Measurements from ENCODE around the gene FAM177A1. TPM values are rescaled to one million over a fixed set of nuclear protein-coding genes. Genes with fewer than 3 reads are reported as not detected.
"Not testable (repeated sequence)": the region's sequence is repeated elsewhere in the genome, so short reads cannot be mapped to it uniquely, and the experiment has no call there.

The FAM177A1 gene, protein sequence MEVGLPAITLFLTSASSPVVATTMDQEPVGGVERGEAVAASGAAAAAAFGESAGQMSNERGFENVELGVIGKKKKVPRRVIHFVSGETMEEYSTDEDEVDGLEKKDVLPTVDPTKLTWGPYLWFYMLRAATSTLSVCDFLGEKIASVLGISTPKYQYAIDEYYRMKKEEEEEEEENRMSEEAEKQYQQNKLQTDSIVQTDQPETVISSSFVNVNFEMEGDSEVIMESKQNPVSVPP
- total RNA-seq, result 48.7 TPM

DNA sequence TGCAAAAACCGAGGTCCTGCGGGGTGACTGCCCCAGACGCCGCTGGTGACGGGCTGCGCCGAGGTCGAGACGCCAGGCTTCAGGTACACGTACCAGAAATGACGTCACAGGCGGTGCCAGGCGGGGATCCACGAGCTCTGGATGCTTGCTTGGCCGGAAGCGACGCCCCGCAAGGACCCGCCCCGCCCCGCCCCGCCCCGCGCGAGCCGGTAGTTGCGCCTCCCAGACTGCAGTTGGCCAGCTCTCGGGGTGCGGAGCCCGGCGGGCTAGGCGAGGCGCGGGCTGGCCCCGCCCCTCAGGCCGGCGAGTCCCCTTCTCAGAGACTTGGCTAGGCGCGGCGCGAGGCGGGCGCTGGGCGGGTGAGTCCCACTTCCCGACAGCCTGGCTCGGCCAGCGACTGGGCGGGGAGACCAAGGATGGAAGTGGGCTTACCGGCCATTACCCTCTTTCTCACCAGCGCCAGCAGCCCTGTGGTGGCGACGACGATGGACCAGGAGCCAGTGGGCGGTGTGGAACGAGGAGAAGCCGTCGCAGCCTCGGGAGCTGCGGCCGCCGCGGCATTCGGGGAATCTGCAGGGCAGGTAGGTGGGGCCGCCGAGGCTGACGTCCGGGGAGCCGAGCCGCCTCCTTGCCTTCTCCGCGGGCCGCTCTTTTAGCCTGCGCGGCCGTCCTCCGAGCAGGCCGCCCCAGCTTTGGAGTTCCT lies at the start of gene FAM177A1:
Gene FAM177A1, plus strand, starts transcription at position 225 of the 703 bp plus-strand sequence. Its CDS starts 192 bp downstream, at position 417.
- Histone ChIP-seq H3K4me1 (ENCODE audit: insufficient read depth, low read length) (peaks cover 13% of the 10 kb centered on the region), H3K4me3 (ENCODE audit: low read length) (peak within 1 kb of the TSS; percentile 81), H3K27me3 (ENCODE audit: insufficient read depth, low read length) (no peaks in the 10 kb centered on the region), H3K9me3 (ENCODE audit: low read depth, low read length) (no peaks in the 10 kb centered on the region)

DNA sequence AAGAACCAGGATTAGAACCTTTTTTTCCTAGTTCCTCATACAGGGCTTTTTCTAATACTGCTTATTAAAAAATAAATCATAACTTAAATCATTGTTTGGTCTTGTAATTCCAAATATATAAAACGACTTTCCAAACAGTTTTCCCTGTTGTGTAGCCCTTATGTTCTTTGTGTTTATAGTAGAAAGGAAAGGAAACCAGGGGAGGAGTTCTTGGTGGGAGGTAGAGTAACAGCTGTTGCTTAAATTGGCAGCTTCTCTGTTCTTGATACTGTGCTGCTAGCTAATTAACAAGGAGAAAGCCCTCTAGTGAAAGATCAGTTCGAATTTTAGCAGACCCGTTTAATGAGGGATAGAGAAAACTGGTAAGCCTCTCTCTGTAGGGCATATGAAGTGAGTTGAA lies 48.3 kb upstream of the FAM177A1 start:
- no peak overlapping the region for H3K4me3 ChIP-seq (ENCODE audit: low read length)
- H3K9me3 ChIP-seq (ENCODE audit: low read depth, low read length), result no peaks in the 10 kb centered on the region
- H3K27me3 ChIP-seq (ENCODE audit: insufficient read depth, low read length), result no peaks in the 10 kb centered on the region
- no peaks in the 10 kb centered on the region for H3K4me1 ChIP-seq (ENCODE audit: insufficient read depth, low read length)

DNA sequence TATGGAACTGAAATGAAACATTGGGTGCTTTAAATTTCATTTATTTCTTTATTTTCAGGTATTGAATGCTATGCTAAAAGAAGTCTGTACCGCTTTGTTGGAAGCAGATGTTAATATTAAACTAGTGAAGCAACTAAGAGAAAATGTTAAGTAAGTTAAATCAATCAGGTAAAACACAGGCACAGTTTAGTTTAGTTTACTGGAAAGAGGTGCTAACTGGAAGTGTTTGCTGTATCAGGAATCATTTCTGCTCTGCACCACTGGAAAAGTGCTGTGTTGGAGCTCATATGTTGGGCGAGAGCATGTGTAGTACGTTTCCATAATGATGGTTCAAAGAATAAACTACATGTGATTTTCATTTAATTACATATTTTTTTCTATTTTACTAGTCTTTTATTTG lies 46.6 kb upstream of the FAM177A1 start:
- Histone ChIP-seq H3K4me1 (ENCODE audit: insufficient read depth, low read length) (no peaks in the 10 kb centered on the region), H3K27me3 (ENCODE audit: insufficient read depth, low read length) (no peaks in the 10 kb centered on the region), H3K4me3 (ENCODE audit: low read length) (no peak overlapping the region), H3K9me3 (ENCODE audit: low read depth, low read length) (no peaks in the 10 kb centered on the region)

DNA sequence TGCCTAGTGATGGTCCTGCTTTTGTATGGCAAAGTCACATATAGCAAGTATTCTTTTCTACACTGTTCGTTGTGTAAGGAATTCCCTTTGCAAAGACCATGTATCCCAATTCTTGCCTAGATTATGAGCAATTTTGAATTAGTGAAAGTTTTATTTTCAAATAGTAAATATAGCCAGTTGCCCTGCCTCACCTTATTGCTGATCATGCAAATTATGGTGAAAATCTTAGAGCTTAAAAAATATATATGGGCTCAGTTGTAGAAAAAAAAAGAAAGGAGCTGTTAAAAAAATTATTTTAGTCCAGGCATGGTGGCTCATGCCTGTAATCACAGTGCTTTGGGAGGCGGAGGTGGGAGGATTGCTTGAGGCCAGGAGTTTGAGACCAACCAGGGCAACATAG lies 44.5 kb upstream of the FAM177A1 start:
- no peaks in the 10 kb centered on the region for H3K27me3 ChIP-seq (ENCODE audit: insufficient read depth, low read length)
- no peak overlapping the region for H3K4me3 ChIP-seq (ENCODE audit: low read length)
- H3K4me1 ChIP-seq (ENCODE audit: insufficient read depth, low read length), result no peaks in the 10 kb centered on the region

DNA sequence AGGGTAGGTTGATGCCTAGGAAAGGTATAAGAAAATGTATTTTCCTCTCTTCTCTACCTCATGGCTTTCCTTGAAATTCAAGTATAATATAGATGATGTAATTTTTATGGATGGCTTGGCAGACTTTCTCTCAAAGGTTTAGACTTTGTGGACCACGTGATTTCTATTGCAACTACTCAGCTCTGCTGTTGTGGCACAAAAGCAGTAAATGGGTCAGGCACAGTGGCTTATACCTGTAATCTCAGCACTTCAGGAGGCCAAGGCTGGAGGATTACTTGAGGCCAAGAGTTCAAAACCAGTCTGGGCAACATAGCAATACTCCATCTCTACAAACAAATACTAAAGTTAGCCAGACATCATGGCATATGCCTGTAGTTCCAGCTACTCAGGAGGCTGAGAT lies 41.2 kb upstream of the FAM177A1 start:
- Histone ChIP-seq H3K9me3 (ENCODE audit: low read depth, low read length) (no peaks in the 10 kb centered on the region), H3K4me3 (ENCODE audit: low read length) (no peak overlapping the region), H3K27me3 (ENCODE audit: insufficient read depth, low read length) (no peaks in the 10 kb centered on the region), H3K4me1 (ENCODE audit: insufficient read depth, low read length) (no peaks in the 10 kb centered on the region)

More for the DNA sequence above, 44.5 kb upstream of the FAM177A1 start:
- no peaks in the 10 kb centered on the region for H3K9me3 ChIP-seq (ENCODE audit: low read depth, low read length)

DNA sequence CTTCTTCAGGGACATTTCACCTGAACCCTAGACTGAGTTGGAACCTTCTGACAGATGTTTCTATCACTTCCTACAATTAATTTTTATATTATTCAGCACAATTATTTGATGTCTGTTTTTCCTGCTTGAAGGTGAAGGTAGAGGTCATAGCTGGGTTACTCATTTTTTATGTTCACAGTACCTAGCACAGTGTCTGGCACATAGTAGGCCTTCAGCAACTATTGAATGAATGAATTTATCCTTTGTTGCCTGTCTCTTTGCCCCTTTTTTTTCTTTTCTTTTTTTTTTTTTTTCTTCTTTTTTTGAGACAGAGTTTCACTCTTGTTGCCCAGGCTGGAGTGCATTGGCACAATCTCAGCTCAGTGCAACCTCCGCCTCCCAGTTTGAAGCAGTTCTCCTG lies 29.5 kb upstream of the FAM177A1 start:
- Histone ChIP-seq H3K27me3 (ENCODE audit: insufficient read depth, low read length) (no peaks in the 10 kb centered on the region), H3K4me1 (ENCODE audit: insufficient read depth, low read length) (no peaks in the 10 kb centered on the region), H3K9me3 (ENCODE audit: low read depth, low read length) (no peaks in the 10 kb centered on the region), H3K4me3 (ENCODE audit: low read length) (no peak overlapping the region)

DNA sequence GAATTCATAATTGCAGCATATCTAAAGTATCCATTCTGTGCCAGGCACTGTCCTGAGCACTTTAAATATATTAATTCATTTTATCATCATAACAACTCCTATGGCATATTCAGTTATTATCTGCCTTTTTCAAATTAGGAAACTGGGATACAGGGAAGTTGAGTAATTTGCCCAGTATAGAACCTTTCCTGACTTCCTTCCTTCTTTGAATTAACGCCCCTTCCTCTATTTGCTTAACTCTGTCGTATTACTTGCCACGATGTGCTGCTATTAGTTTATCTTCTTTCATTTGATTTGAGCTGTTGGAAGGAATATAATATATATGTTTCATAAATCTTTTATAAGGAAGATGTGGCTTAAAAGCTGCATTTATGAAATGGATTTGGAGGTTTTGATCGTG lies 25.4 kb upstream of the FAM177A1 start:
- Histone ChIP-seq H3K4me3 (ENCODE audit: low read length) (no peak overlapping the region), H3K9me3 (ENCODE audit: low read depth, low read length) (no peaks in the 10 kb centered on the region), H3K27me3 (ENCODE audit: insufficient read depth, low read length) (no peaks in the 10 kb centered on the region), H3K4me1 (ENCODE audit: insufficient read depth, low read length) (no peaks in the 10 kb centered on the region)

DNA sequence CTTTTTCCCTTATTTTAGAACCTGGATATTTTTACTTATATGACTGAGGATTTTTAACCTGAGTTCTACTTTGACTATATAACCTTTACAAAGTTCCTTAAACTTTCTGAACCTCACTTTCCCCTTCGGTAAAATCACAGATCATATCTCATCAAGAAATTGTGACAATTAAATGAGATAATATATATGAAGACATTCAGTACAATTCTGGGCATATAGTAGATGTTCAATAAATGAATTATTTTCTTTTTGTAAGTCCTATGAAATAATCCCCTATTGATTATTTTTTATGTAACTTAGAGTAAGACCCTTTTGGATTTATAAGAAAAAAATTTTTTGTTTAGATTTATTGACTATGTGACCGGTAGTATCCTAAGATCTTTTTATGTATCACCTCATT lies 17.6 kb upstream of the FAM177A1 start:
- Histone ChIP-seq H3K4me3 (ENCODE audit: low read length) (no peak overlapping the region), H3K4me1 (ENCODE audit: insufficient read depth, low read length) (no peaks in the 10 kb centered on the region), H3K9me3 (ENCODE audit: low read depth, low read length) (no peaks in the 10 kb centered on the region), H3K27me3 (ENCODE audit: insufficient read depth, low read length) (no peaks in the 10 kb centered on the region)

DNA sequence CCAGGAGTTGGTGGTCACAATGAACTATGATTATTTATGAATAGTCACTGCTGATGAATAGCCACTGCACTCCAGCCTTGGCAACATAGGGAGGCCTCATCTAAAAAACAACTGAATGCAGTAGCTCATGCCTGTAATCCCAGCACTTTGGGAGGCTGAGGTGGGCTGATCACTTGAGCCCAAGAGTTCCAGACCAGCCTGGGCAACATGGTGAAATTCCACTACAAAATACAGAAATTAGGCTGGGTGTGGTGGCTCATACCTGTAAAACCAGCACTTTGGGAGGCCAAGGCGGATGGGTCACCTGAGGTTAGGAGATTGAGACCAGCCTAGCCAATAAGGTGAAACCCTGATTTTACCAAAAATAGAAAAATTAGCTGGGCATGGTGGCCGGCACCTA lies 13.5 kb upstream of the FAM177A1 start:
- Histone ChIP-seq H3K4me1 (ENCODE audit: insufficient read depth, low read length) (no peaks in the 10 kb centered on the region), H3K27me3 (ENCODE audit: insufficient read depth, low read length) (no peaks in the 10 kb centered on the region), H3K4me3 (ENCODE audit: low read length) (no peak overlapping the region), H3K9me3 (ENCODE audit: low read depth, low read length) (no peaks in the 10 kb centered on the region)

DNA sequence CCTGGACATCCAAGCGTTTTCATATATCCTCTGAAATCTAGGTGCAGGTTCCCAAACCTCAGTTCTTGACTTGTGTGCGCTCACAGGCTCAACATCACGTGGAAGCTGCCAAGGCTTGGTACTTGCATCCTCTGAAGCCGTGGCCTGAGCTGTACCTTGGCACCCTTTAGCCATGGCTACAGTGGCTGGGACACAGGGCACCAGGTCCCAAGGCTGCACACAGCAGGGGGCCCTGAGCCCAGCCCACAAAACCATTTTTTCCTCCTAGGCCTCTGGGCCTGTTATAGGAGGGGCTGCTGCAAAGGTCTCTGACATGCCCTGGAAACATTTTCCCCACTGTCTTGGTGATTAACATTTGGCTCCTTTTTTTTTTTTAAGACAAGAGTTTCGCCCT lies 11.6 kb upstream of the FAM177A1 start:
- no peak overlapping the region for H3K4me3 ChIP-seq (ENCODE audit: low read length)
- H3K27me3 ChIP-seq (ENCODE audit: insufficient read depth, low read length), result no peaks in the 10 kb centered on the region
- no peaks in the 10 kb centered on the region for H3K4me1 ChIP-seq (ENCODE audit: insufficient read depth, low read length)
- no peaks in the 10 kb centered on the region for H3K9me3 ChIP-seq (ENCODE audit: low read depth, low read length)

DNA sequence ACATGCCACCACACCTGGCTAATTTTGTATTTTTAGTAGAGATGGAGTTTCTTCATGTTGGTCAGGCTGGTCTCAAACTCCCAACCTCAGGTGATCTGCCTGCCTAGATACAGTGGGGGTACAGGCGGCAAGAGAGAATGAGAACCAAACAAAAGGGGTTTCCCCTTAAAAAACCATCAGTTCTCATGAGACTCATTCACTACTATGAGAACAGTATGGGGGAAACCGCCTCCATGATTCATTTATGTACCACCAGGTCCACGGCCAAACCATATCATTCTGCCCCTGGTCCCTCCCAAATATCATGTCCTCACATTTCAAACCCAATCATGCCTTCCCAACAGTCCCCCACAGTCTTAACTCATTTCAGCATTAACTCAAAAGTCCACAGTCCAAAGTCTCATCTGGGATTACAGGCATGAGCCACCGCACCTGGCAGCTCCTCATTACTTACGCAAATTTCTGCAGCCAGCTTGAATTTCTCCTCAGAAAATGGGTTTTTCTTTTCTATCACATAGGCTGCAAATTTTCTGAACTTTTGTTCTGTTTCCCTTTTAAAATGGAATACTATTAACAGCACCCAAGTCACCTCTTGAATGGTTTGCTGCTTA lies 11.0 kb upstream of the FAM177A1 start:
- H3K4me3 ChIP-seq (ENCODE audit: low read length); H3K4me1 ChIP-seq (ENCODE audit: insufficient read depth, low read length); H3K9me3 ChIP-seq (ENCODE audit: low read depth, low read length); H3K27me3 ChIP-seq (ENCODE audit: insufficient read depth, low read length): not testable (repeated sequence)

DNA sequence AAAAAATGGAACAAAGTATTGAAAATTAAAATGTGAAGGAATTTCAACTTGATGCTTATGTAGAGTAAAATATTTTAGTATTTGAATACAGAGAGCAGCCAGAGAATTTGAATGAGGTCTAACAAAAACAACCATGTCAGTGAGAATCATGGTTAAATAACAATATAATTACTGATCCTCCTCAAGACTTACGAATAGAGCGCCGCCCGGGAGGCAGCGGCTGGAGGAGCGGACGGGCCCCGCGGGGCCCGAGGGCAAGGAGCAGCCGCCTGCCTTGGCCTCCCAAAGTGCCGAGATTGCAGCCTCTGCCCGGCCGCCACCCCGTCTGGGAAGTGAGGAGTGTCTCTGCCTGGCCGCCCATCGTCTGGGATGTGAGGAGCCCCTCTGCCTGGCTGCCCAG lies 7.8 kb upstream of the FAM177A1 start:
- not testable (repeated sequence) for H3K9me3 ChIP-seq (ENCODE audit: low read depth, low read length); H3K27me3 ChIP-seq (ENCODE audit: insufficient read depth, low read length); H3K4me1 ChIP-seq (ENCODE audit: insufficient read depth, low read length); H3K4me3 ChIP-seq (ENCODE audit: low read length)

DNA sequence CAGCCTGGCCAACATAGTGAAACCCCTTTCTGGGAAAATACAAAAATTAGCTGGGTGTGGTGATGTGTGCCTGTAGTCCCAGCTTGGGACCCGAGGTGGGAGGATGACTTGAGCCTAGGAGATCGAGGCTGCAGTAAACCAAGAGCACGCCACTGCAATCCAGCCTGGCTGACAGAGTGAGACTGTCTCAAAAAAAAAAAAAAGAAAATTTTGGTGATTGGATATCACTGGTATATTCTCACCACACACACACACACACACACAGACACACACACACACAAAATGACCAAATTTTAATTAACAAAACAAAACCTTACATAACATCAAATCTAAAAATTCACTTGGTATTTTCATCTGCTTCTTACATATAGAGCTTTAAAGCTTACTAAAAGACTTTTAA lies 3.4 kb upstream of the FAM177A1 start:
- Histone ChIP-seq H3K4me1 (ENCODE audit: insufficient read depth, low read length) (peaks cover 10% of the 10 kb centered on the region), H3K9me3 (ENCODE audit: low read depth, low read length) (no peaks in the 10 kb centered on the region), H3K4me3 (ENCODE audit: low read length) (no peak overlapping the region), H3K27me3 (ENCODE audit: insufficient read depth, low read length) (no peaks in the 10 kb centered on the region)

DNA sequence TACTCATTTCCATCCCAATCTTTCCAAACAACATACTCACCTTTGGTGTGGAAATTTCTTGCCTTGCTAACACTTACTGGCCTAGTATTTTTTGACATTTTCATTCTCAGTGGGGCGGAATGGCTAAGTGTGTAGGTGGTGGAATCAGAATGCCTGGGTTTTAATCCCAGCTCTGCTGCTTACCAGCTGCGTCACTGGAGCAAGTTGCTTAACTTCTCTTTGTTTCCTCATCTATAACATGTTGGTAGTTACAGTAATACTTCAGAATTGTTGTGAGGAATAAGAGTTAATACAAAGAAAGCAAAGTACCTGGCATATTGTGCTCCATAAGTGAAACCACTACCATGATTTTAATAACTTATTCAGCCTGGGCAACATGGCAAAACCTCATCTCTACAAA lies 3.0 kb upstream of the FAM177A1 start:
- H3K9me3 ChIP-seq (ENCODE audit: low read depth, low read length), result no peaks in the 10 kb centered on the region
- H3K27me3 ChIP-seq (ENCODE audit: insufficient read depth, low read length), result no peaks in the 10 kb centered on the region
- peaks cover 13% of the 10 kb centered on the region for H3K4me1 ChIP-seq (ENCODE audit: insufficient read depth, low read length)
- H3K4me3 ChIP-seq (ENCODE audit: low read length), result no peak overlapping the region

DNA sequence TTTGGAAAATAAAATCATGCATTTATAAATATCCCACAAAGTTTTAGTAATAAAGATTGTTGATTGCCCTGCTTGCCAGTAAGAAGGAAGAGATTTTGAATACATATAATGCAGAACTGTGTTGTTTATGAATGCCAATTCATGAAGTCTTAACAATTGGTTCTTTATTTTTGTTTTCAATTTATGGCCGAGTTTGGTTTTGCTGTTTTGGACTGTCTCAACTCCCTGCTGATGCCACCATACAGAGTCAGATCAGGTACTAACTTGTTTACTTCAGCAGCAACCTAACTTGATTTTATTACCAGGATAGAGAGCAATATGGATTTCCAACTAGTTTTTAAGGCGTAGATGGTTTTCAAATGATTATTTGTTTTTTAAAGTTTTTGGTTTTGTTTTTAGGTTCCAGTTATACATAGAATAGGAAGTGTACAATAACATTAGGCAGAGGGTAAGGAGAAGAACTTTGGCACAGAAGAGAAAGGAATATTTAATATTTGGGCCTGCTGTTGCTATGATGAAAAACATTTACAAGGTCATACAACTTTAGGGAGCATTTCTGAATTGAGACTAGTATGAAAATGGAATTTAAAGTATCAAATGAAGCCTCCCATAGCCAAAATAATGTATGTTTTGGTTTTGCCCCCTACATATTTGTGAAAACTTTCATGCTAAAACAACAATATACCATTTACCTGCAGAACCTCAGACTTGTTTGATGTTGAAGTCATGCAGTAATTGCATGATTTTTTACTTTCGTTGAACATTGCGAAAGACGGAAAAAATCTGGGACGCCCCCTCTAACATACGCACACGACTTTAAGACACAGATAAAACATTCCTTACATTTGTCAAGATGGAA lies 904 bp upstream of the FAM177A1 start:
- Histone ChIP-seq H3K4me1 (ENCODE audit: insufficient read depth, low read length) (peaks cover 13% of the 10 kb centered on the region), H3K4me3 (ENCODE audit: low read length) (peak overlapping the region; percentile 81), H3K9me3 (ENCODE audit: low read depth, low read length) (no peaks in the 10 kb centered on the region), H3K27me3 (ENCODE audit: insufficient read depth, low read length) (no peaks in the 10 kb centered on the region)
